ENCODE results near the gene PTMA. TPM values are rescaled to one million over a fixed set of nuclear protein-coding genes. Genes with fewer than 3 reads are reported as not detected.

Gene PTMA
- total and polyA plus RNA-seq, 2 of the 4 experiments (the other 2 are of a cell fraction): 380 to 742 TPM

GRCh38 chr2:231714639-231715498, 6.5 kb downstream of the PTMA start:
- Histone ChIP-seq H3K4me3 (ENCODE audit: insufficient read depth, low read depth, low read length) (no peak overlapping the region), H4K8ac (ENCODE audit: low read depth in 2 of 2, low read length in 2 of 2) (peak overlapping the region in 1 of 2 experiments; percentile 64; a peak in 2 of 4 replicates), H3K27ac (ENCODE audit: insufficient read depth, low read length) (no peak overlapping the region; the same call in 1 of the 2 replicates), H4K20me1 (ENCODE audit: insufficient read depth, low read length) (peaks cover 50% of the 10 kb centered on the region), H2AK5ac (ENCODE audit: low read depth, low read length) (peak overlapping the region; percentile 92; the same call in 1 of the 2 replicates), H3K56ac (ENCODE audit: extremely low read depth, insufficient read depth, low read length) (no peak overlapping the region), H3K9ac (ENCODE audit: low read depth, low read length) (no peak overlapping the region), H3K23ac (ENCODE audit: low read depth, low read length) (no peak overlapping the region), H3K36me3 (ENCODE audit: control insufficient read depth, insufficient read depth, low read length) (peaks cover 18% of the 10 kb centered on the region), H2AFZ (replicated peaks; ENCODE audit: low read length, poor library complexity) (peak overlapping the region; percentile 91), H2BK20ac (ENCODE audit: low read depth, low read length) (peak overlapping the region; percentile 28; the same call in 1 of the 2 replicates), H3K4me2 (ENCODE audit: low read depth, low read length) (no peak overlapping the region), H2BK15ac (ENCODE audit: low read depth, low read length) (no peak overlapping the region), H3K9me3 (ENCODE audit: control insufficient read depth, insufficient read depth, low read length) (no peaks in the 10 kb centered on the region), H3K9me1 (ENCODE audit: insufficient read depth, low read length) (peaks cover 12% of the 10 kb centered on the region), H3K27me3 (ENCODE audit: control insufficient read depth, insufficient read depth, low read length) (no peaks in the 10 kb centered on the region), H3K79me1 (ENCODE audit: low read depth in 1 of 2, low read length in 2 of 2) (peaks cover 0 to 33% of the 10 kb centered on the region in 2 experiments; a peak in 2 of 4 replicates), H2BK5ac (ENCODE audit: low read depth, low read length, poor library complexity, severe bottlenecking) (peak overlapping the region; percentile 19), H2BK120ac (ENCODE audit: low read depth, low read length) (no peak overlapping the region), H2AK9ac (replicated peaks; ENCODE audit: low read depth, low read length, poor library complexity) (no peak overlapping the region), H4K5ac (ENCODE audit: low read depth, low read length) (no peak overlapping the region), H3K4ac (ENCODE audit: low read depth, low read length) (peak overlapping the region; percentile 92), H4K91ac (ENCODE audit: insufficient read depth, low read depth, low read length) (no peak overlapping the region), H3K14ac (replicated peaks; ENCODE audit: low read depth, low read length) (no peak overlapping the region), H3K4me1 (ENCODE audit: control insufficient read depth, insufficient read depth, low read length) (peaks cover 26% of the 10 kb centered on the region), H3K18ac (ENCODE audit: low read depth, low read length) (no peak overlapping the region)
- BruUV-seq (replicated peaks): no TSS peak
- DNase-seq (no peak), ATAC-seq (ENCODE audit: low read depth) (no peak; the same call in 1 of the 2 replicates)
- WGBS, 2 experiments (ENCODE audit: extremely low coverage in 2 of 2, insufficient read length in 1 of 2): 78% methylated on average over 6 of the region's 17 CpGs; no CpG with 5 or more reads in 1 of the 2 experiments
- ChIA-PET CTCF (interaction anchor here (0.5 to 4.4 kb wide), 13 partner anchors 10 to 349 kb away, joined by 3 to 57 read pairs (median 4); partner anchors contain the start of gene COPS7B), POLR2A (ENCODE audit: unreplicated experiment) (interaction anchor here (1.2 kb wide), 1 partner anchor 37 kb away, joined by 4 read pairs; no protein-coding TSS in a partner anchor)
- intact Hi-C loops (cut with micrococcal nuclease) (loop anchor here (1.0 to 5.0 kb wide), 4 partner anchors 38 to 153 kb away; no protein-coding TSS in a partner anchor), dilution Hi-C loops (cut with HindIII; ENCODE audit: low sequenced_read_pairs, unreplicated experiment) (no loop called here), in situ Hi-C loops (cut with MboI; ENCODE audit: low sequenced_read_pairs) (loop anchor here (5.0 kb wide), 2 partner anchors 38 to 103 kb away; no protein-coding TSS in a partner anchor)
- TF ChIP-seq POLR2A (IDR thresholded peaks at IDR 0.05; ENCODE audit: low read depth, low read length) (no peak), CHD1 (IDR thresholded peaks at IDR 0.05; ENCODE audit: low read depth, low read length) (no peak), BHLHE40 (IDR thresholded peaks at IDR 0.05; ENCODE audit: low read depth, low read length) (0 out of 2 replicates have a peak, but pooled peaks have one; percentile 19), RFX5 (IDR thresholded peaks at IDR 0.05; ENCODE audit: low read depth, low read length) (no peak), NFE2L2 (IDR thresholded peaks at IDR 0.05; ENCODE audit: low read depth, low read length) (no peak), USF2 (IDR thresholded peaks at IDR 0.05; ENCODE audit: low read depth, low read length) (no peak), MAFK (IDR thresholded peaks at IDR 0.05; ENCODE audit: low read depth, low read length) (no peak), SMC3 (IDR thresholded peaks at IDR 0.05; ENCODE audit: low read depth, low read length) (peak; percentile 50), RCOR1 (IDR thresholded peaks at IDR 0.05; ENCODE audit: insufficient replicate concordance, low read length) (no peak), MAZ (IDR thresholded peaks at IDR 0.05; ENCODE audit: borderline replicate concordance, low read depth, low read length) (peak; percentile 31; the same call in 1 of the 2 replicates), ELK1 (IDR thresholded peaks at IDR 0.05; ENCODE audit: borderline replicate concordance, low read depth, low read length) (no peak), MXI1 (IDR thresholded peaks at IDR 0.05; ENCODE audit: borderline replicate concordance, low read depth, low read length) (no peak)

All from IMR-90 (cell line).